ENCODE data around the gene FAM72B.
"Not testable (repeated sequence)": the region's sequence is repeated elsewhere in the genome, so short reads cannot be mapped to it uniquely, and the experiment has no call there.

Gene FAM72B

DNA sequence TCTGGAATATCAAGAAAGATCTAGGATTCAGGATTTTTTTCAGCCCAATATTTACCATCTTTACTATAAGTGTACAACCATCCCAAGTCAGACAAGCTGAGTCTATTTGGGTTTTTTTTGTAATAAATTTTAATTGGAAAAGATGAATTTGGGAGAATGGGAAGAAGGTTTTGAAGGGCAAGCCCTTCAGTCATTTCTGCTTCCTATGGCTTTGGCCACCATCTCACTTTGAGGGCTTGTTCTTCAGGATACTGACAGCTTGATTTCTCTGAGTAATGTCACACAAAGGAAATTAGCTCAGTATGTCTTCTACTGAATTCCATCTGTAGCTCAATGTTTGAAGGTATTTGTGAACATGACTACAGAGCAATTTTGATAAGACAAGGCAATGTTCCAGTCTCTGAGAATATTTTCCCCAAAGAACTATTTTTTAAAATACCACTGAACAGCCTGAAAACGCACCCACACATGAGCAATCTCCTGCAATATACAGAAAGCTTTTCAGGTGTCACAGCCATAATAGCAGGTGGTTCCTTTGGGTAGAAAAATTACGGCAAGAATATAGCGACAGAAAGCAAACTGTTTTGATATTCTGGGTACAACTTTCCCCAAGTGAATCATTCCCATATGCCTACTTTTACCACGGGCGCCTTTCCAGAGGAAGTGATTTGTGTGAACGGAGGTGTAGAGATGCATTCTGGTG lies 22.8 kb downstream of the FAM72B start:
- DNase-seq (ENCODE audit: low read depth in 2 of 2); H3K4me3 ChIP-seq (replicated peaks in 1 of 2; ENCODE audit: low read depth in 2 of 2, low read length in 2 of 2): not testable (repeated sequence)

DNA sequence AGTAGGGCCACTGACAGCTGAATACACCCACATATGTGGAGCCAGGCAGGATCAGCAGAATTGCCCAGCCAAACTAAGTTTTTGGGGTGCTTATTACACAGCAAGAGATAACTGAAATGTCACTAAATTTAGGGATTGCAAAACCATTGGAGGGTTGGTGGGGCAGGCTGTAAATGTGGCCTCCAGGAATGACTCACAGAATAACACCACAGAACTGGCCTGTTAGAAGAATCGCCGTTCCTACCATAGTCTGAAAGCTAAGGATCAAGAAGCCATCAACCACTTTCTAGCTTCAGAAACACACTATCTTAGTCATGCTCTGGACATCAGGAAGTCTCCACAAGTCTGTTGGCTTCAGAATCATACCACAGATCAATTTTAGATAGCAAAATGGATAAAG lies 24.0 kb downstream of the FAM72B start:
- peak in 1 of 2 donors; percentile 0 for DNase-seq (ENCODE audit: low read depth in 2 of 2)

DNA sequence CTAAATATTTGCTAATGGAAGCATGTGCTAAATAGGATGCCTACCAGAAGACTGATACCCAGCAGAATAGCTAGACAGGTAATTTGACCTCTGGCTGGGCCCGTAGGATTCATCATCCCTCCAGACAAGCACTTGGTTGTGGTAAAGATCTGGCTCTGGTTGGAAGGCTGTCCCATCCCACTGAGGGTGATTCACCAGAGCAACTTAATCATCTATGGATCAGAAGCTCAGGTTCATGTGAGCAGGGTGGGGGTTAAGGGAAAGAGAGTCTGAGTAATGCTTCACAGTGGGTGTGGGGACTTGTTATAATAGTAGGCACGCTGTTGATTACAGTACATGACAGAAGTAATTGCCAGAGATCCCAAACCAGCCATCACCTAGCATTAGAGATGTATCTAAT lies 26.5 kb downstream of the FAM72B start:
- not testable (repeated sequence) for H3K4me3 ChIP-seq (replicated peaks in 1 of 2; ENCODE audit: low read depth in 2 of 2, low read length in 2 of 2); DNase-seq (ENCODE audit: low read depth in 2 of 2)

More for the DNA sequence above, 24.0 kb downstream of the FAM72B start:
- not testable (repeated sequence) for H3K4me3 ChIP-seq (replicated peaks in 1 of 2; ENCODE audit: low read depth in 2 of 2, low read length in 2 of 2)

DNA sequence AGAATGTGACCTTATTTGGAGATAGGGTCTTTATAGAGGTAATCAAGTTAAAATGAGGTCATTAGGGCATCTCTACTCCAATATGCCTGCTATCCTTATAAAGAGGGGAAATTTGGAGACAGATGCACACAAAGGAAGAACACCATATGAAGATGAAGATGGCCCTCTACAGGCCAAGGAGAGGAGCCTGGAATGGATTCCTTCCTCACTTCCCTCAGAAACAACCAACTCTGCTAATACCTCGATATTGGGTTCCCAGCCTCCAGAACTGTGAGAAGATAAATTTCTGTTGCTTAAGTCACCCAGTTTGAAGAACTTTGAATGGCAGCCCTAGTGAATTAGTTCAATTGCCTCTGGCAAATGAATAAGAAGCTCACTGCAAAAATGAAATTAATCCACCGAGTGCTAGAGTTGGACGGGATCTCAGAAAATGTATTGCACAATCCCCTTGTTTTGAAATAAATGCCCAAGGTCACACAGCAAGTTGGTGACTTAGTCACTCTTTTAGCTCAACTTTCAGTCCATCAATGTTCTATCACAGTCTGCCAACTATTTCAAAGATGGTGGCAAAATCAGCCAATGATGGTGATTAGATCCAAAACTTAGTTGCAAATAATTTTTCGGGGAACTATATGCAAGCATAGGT lies 27.1 kb downstream of the FAM72B start:
- not testable (repeated sequence) for H3K4me3 ChIP-seq (replicated peaks in 1 of 2; ENCODE audit: low read depth in 2 of 2, low read length in 2 of 2); DNase-seq (ENCODE audit: low read depth in 2 of 2)

DNA sequence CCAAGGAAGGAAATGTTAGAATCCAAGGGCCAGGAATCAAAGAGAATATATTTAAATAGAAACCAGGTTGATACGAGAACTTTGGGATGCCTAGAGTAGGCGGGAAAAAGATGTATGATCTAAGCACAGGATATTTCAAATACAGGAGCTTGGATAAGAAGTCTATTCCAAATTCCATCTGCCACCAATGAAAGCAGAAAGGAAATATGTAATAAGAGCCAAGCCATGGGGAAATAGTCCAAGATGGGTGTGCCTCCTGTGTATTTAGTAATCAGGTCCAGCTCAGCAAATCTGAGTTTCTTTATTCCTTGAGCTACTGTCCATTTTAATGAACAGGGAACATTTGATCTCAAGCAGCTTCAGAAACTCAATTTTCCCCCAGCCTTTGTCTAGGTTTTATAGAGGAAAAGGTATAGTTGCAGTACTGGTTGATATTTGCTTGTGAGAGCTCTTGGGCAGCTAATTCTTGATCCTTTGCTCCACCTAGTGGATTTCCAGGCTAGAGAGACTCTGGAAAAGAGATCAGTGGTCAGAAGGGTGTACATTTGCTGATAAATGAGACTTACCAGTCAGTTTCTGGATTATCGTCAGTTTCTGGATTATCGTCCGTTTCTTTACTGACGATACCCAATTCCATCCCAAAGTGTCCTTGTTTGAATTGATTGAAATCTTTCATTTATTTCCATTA lies 28.3 kb downstream of the FAM72B start:
- H3K4me3 ChIP-seq (replicated peaks in 1 of 2; ENCODE audit: low read depth in 2 of 2, low read length in 2 of 2), result not testable (repeated sequence)
- DNase-seq (ENCODE audit: low read depth in 2 of 2), result peak; percentile 44 to 56
- TF ChIP-seq, protein P1, sequence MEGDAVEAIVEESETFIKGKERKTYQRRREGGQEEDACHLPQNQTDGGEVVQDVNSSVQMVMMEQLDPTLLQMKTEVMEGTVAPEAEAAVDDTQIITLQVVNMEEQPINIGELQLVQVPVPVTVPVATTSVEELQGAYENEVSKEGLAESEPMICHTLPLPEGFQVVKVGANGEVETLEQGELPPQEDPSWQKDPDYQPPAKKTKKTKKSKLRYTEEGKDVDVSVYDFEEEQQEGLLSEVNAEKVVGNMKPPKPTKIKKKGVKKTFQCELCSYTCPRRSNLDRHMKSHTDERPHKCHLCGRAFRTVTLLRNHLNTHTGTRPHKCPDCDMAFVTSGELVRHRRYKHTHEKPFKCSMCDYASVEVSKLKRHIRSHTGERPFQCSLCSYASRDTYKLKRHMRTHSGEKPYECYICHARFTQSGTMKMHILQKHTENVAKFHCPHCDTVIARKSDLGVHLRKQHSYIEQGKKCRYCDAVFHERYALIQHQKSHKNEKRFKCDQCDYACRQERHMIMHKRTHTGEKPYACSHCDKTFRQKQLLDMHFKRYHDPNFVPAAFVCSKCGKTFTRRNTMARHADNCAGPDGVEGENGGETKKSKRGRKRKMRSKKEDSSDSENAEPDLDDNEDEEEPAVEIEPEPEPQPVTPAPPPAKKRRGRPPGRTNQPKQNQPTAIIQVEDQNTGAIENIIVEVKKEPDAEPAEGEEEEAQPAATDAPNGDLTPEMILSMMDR (IDR thresholded peaks at IDR 0.05; ENCODE audit: low read depth, low read length), result peak; percentile 14

DNA sequence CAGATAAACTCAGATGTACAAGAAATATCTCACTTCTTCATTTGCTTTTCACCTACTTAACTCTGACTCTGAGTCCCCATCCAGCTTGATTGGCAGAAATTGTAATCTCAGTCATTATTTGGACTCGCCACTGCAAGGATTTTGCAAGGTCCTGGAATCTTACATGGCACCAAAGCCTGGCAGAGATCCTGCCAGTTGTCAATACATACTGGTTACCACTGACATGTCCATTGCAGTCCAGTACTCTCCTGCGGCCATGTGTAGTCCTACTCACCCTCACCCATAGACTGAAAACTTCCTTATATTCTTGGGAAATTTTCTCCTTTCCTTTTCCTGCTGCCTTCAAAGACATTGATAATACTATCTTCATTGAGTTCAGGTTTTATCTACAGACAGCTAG lies 29.3 kb downstream of the FAM72B start:
- not testable (repeated sequence) for H3K4me3 ChIP-seq (replicated peaks in 1 of 2; ENCODE audit: low read depth in 2 of 2, low read length in 2 of 2)

DNA sequence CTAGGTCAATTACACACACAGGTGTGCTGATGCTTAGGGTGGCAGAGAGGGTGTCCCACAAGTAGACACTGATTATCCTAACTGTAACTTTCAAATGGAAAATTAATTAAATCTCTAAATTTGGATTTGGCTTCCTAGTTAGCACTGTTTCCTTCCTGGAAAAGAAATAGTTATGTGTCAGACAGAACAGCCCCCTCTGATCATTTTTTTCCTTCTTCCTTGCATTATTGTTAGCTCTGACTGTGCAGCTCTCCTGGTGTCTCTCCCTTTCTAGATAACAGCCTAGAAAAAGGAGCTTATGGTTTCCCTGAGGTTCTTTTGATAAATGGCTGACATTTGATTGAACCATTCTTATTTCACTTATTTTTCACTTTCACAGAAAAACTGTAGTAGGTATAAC lies 31.4 kb downstream of the FAM72B start:
- not testable (repeated sequence) for H3K4me3 ChIP-seq (replicated peaks in 1 of 2; ENCODE audit: low read depth in 2 of 2, low read length in 2 of 2); DNase-seq (ENCODE audit: low read depth in 2 of 2)

More for the DNA sequence above, 29.3 kb downstream of the FAM72B start:
- DNase-seq (ENCODE audit: low read depth in 2 of 2), result not testable (repeated sequence)

DNA sequence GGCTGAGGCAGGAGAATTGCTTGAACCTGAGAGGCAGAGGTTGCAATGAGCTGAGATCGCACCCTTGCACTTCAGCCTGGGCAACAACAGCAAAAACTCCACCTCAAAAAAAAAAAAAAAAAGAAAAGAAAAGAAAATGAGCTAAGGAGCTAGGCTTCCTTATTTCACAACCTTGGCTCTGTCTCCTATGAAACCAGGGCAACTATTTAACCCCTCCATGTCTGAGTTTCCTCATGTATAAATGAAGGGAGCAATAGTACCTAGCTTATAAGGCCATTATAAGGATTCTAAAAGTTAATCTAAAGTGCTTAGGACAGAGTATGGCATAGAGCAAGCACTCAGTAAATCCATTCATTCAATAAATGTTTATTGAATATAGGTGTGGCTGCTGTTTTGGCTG lies 32.8 kb downstream of the FAM72B start:
- not testable (repeated sequence) for DNase-seq (ENCODE audit: low read depth in 2 of 2); H3K4me3 ChIP-seq (replicated peaks in 1 of 2; ENCODE audit: low read depth in 2 of 2, low read length in 2 of 2)

DNA sequence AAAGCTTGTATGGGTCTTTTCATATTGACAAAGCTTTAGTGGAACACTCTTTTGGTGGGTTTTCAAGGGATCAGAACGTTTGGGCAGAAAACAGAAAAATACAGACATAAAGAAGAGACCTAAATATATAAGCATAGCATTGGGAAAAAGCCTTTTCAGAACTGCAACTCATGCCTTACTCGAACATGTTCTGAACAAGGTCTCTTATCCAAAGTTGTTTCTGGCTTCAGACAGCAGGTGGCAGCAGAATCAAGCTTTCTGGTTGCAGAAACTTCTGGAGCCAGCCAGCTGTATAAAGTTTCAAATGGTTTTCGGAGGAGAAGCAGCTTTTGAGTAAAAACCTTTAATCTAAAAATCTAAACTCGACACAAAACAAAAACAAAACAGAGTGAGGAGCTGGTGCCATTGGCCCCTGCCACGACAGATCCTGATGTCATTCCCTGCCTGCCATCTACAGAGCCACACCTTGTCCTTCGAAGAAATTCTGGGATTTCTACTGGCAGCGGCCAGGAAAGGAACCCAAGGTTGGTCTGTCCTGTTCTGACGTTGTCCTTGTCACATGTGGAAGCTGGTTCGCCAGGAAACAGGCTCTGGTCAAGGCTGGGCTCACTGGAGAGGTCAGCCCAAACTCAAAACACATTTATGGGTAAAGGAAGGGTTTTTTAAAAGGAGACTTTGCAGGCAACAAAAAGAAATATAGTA lies 35.5 kb downstream of the FAM72B start:
- DNase-seq (ENCODE audit: low read depth in 2 of 2), result not testable (repeated sequence)

DNA sequence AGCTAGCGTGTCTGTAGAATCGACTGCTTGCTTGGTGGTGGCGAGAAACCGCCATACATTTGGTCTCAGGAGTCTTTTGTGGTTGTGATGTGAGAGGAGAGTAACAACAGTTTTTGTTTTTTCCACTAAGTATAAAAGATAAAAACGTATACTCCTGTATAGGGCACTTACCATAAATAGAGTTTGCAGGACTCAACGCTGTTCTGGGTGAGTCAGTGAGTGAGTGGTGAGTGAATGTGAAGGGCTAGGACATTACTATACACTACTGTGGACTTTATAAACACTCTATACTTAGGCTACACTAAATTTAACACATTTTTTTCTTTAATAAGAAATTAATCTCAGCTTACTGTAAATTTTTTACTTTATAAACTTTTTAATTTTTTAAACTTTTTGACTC lies 43.7 kb downstream of the FAM72B start:
- H3K4me3 ChIP-seq (replicated peaks in 1 of 2; ENCODE audit: low read depth in 2 of 2, low read length in 2 of 2), result not testable (repeated sequence)

More for the DNA sequence above, 35.5 kb downstream of the FAM72B start:
- not testable (repeated sequence) for H3K4me3 ChIP-seq (replicated peaks in 1 of 2; ENCODE audit: low read depth in 2 of 2, low read length in 2 of 2)

DNA sequence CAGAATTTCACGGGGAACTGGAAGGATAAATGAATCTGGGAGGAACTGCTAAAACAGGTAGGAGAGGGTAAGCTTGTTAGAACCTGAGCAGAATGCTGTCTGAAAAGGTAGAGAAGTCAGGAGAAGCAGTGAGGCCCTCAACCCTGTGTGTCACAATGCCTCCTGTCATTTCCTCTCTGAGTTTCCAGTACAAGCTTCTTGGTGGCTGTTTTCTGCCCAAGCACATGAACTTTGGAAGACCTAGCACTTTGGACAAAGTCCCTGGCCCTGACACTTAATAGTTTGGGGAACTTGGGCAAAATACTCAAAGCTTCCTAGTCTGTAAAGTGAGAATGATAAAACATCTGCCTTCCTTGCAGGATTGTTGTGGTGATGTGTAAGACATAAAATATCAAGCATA lies 52.6 kb downstream of the FAM72B start:
- DNase-seq (ENCODE audit: low read depth in 2 of 2), result not testable (repeated sequence)

More for the DNA sequence above, 43.7 kb downstream of the FAM72B start:
- DNase-seq (ENCODE audit: low read depth in 2 of 2), result not testable (repeated sequence)

DNA sequence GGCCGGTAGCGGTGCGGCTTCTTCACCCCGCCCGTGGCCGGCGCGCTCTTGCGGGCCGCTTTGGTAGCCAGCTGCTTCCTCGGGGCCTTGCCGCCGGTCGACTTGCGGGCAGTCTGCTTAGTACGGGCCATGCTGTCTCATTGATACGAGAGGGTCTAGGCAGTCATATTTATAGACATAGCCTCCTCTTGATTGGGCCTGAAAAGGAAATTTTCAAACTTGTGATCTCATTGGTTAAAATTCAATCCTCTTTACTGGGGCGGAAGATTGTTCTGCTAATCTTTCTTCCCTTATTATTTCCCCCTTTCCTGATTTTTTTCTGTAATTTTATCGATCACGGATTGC lies 65.7 kb downstream of the FAM72B start:
- peak overlapping the region in 1 of 2 donors; percentile 50 for H3K4me3 ChIP-seq (replicated peaks in 1 of 2; ENCODE audit: low read depth in 2 of 2, low read length in 2 of 2)
- DNase-seq (ENCODE audit: low read depth in 2 of 2), result peak; percentile 16 to 47

More for the DNA sequence above, 52.6 kb downstream of the FAM72B start:
- H3K4me3 ChIP-seq (replicated peaks in 1 of 2; ENCODE audit: low read depth in 2 of 2, low read length in 2 of 2), result not testable (repeated sequence)
